Panc1 (cell line): ENCODE measurements around the gene ZCWPW2. TPM values are rescaled to one million over a fixed set of nuclear protein-coding genes. Genes with fewer than 3 reads are reported as not detected.

Experiments
- ATAC-seq: fragments of 200-7000 bp; cut with Tn5 transposase; 2 replicates; pipeline ENCODE4 v1.9.1; 2020; ENCODE audit warnings: mild to moderate bottlenecking, moderate library complexity
- BruUV-seq: library from RNA; stranded (reverse); fragments of 400-500 nt; replicated peaks from 2 replicates; lab custom pipeline; 2021; lab: Mats Ljungman, UMichigan
- CTCF ChIA-PET: fragments of 300-600 bp; sonication (Branson Sonifier 250); formaldehyde crosslinking; loops from one replicate; lab custom pipeline; 2022; ENCODE audit warnings: antibody characterized with exemption; lab: Charles Lee
- POLR2A ChIA-PET: fragments of 300-600 bp; sonication (Branson Sonifier 250); formaldehyde crosslinking; loops from one replicate; lab custom pipeline; 2022; ENCODE audit warnings: antibody characterized with exemption; lab: Charles Lee
- DNase-seq: peaks from one replicate; pipeline ENCODE4 v3.0.0-alpha.2; 2010; ENCODE audit warnings: low read depth, low spot score
- H3K27ac ChIP-seq: 2 replicates; pipeline ENCODE4 v1.5.1; 2011; ENCODE audit warnings: mild to moderate bottlenecking, low read length, inconsistent platforms
- H3K27me3 ChIP-seq: fragments of 200-500 bp; sonication (Bioruptor generic); 2 replicates; pipeline ENCODE4 v1.6.0; 2014; ENCODE audit warnings: low read length, inconsistent platforms; ENCODE audit not compliant: control insufficient read depth, insufficient read depth
- H3K36me3 ChIP-seq: fragments of 200-500 bp; sonication (Bioruptor generic); 2 replicates; pipeline ENCODE4 v1.5.1; 2014; ENCODE audit warnings: inconsistent platforms, mild to moderate bottlenecking, low read length, moderate library complexity; ENCODE audit not compliant: control insufficient read depth, insufficient read depth
- H3K4me1 ChIP-seq: 2 replicates; pipeline ENCODE4 v1.5.1; 2011; ENCODE audit warnings: inconsistent platforms, mild to moderate bottlenecking, low read length, moderate library complexity; ENCODE audit not compliant: control insufficient read depth, insufficient read depth
- H3K4me3 ChIP-seq, 2 experiments: 2 replicates each; pipeline ENCODE4 v1.5.1; 2011 to 2012; ENCODE audit warnings: low read depth in 2 of 2, low read length in 2 of 2, mild to moderate bottlenecking in 2 of 2, inconsistent platforms in 1 of 2, moderate library complexity in 1 of 2
- H3K9me3 ChIP-seq: fragments of 200-500 bp; sonication (Bioruptor generic); 2 replicates; pipeline ENCODE4 v1.5.1; 2014; ENCODE audit warnings: low read depth, mild to moderate bottlenecking, inconsistent platforms, low read length, moderate library complexity; ENCODE audit not compliant: control insufficient read depth, insufficient read depth
- CTCF ChIP-seq: fragments of 450-650 bp; IDR thresholded peaks from 2 replicates; pipeline ENCODE4 v1.5.1; 2017; ENCODE audit warnings: mild to moderate bottlenecking
- POLR2AphosphoS5 ChIP-seq: IDR thresholded peaks from 2 replicates; pipeline ENCODE4 v1.6.1; 2012; ENCODE audit warnings: mild to moderate bottlenecking, low read depth, low read length, moderate library complexity
- REST ChIP-seq, 2 experiments: IDR thresholded peaks; 2 replicates each; pipeline ENCODE4 v1.6.1; 2011 to 2012; ENCODE audit warnings: low read depth in 2 of 2, control low read depth in 1 of 2, low read length in 1 of 2, mild to moderate bottlenecking in 1 of 2, moderate library complexity in 1 of 2; ENCODE audit not compliant: insufficient read depth in 1 of 2
- SIN3A ChIP-seq: IDR thresholded peaks from 2 replicates; pipeline ENCODE4 v1.6.1; 2012; ENCODE audit warnings: low read depth, mild to moderate bottlenecking, low read length, moderate library complexity, borderline replicate concordance; ENCODE audit not compliant: insufficient read depth
- TCF7L2 ChIP-seq: IDR thresholded peaks from 2 replicates; pipeline ENCODE4 v1.6.1; 2011; ENCODE audit warnings: mild to moderate bottlenecking, low read depth, low read length, inconsistent platforms
- in situ Hi-C: cut with HindIII; loops from 2 replicates; pipeline ENCODE4 v1.10.0; 2016; ENCODE audit warnings: low sequenced_read_pairs, low pct_unique_long_range_greater_than_20kb
- intact Hi-C: fragments of 100-400 bp; cut with micrococcal nuclease; formaldehyde crosslinking; loops from one replicate; pipeline ENCODE4 v1.10.0; 2022; ENCODE audit not compliant: unreplicated experiment
- total RNA-seq: library from RNA; stranded (reverse); gene quantifications from one replicate; pipeline ENCODE4 v1.2.1, GENCODE V29; 2021; ENCODE audit not compliant: unreplicated experiment

The ZCWPW2 gene
- total RNA-seq, 1 experiment from 2014 or later: 0.82 TPM

- H3K4me3 ChIP-seq: no peak overlapping the region
- no peak overlapping the region for H3K27ac ChIP-seq
- ChIA-PET CTCF (no interaction called here), POLR2A (no interaction called here)
- intact Hi-C loops (no loop called here), in situ Hi-C loops (no loop called here)
- no peaks in the 10 kb centered on the region for H3K36me3 ChIP-seq
- no peak for DNase-seq
- BruUV-seq: no TSS peak
- H3K4me1 ChIP-seq: no peaks in the 10 kb centered on the region
- no peaks in the 10 kb centered on the region for H3K27me3 ChIP-seq
- TF ChIP-seq CTCF: no peak
- no peak for TF ChIP-seq TCF7L2
- no peak for TF ChIP-seq SIN3A
- TF ChIP-seq REST (IDR thresholded peaks at IDR 0.05; ENCODE audit: insufficient read depth in 1 of 2, low read depth in 2 of 2, low read length in 1 of 2): no peak
- TF ChIP-seq POLR2AphosphoS5: no peak
- H3K9me3 ChIP-seq: 0 out of 2 replicates have a peak, but pooled peaks cover 2% of the 10 kb centered on the region
- no peak for ATAC-seq
Observed at GRCh38 chr3:28399206-28399605, 50.7 kb downstream of the ZCWPW2 start.

GRCh38 chr3:28406241-28406640 lies 57.7 kb downstream of the ZCWPW2 start:
- Histone ChIP-seq H3K4me3 (no peak overlapping the region), H3K9me3 (no peaks in the 10 kb centered on the region), H3K36me3 (no peaks in the 10 kb centered on the region), H3K27ac (no peak overlapping the region), H3K27me3 (no peaks in the 10 kb centered on the region), H3K4me1 (no peaks in the 10 kb centered on the region)
- in situ Hi-C loops: no loop called here
- ChIA-PET POLR2A (no interaction called here), CTCF (no interaction called here)
- no TSS peak for BruUV-seq
- intact Hi-C loops: no loop called here
- DNase-seq (no peak), ATAC-seq (no peak)
- TF ChIP-seq POLR2AphosphoS5 (no peak), TCF7L2 (no peak), CTCF (no peak)

GRCh38 chr3:28449398-28449797 lies 100.9 kb downstream of the ZCWPW2 start:
- Histone ChIP-seq H3K27me3 (no peaks in the 10 kb centered on the region), H3K9me3 (no peaks in the 10 kb centered on the region), H3K4me3 (no peak overlapping the region), H3K4me1 (no peaks in the 10 kb centered on the region), H3K36me3 (no peaks in the 10 kb centered on the region), H3K27ac (no peak overlapping the region)
- intact Hi-C loops (no loop called here), in situ Hi-C loops (no loop called here)
- TF ChIP-seq CTCF: no peak
- no peak for TF ChIP-seq POLR2AphosphoS5
- TF ChIP-seq SIN3A: no peak
- no peak for TF ChIP-seq REST (IDR thresholded peaks at IDR 0.05; ENCODE audit: insufficient read depth in 1 of 2, low read depth in 2 of 2, low read length in 1 of 2)
- TF ChIP-seq TCF7L2: no peak
- no TSS peak for BruUV-seq
- POLR2A ChIA-PET: no interaction called here
- CTCF ChIA-PET: no interaction called here
- ATAC-seq (no peak), DNase-seq (no peak)
